GM19238 (cell line): ENCODE measurements around the gene CEP128.
"Not testable (repeated sequence)": the region's sequence is repeated elsewhere in the genome, so short reads cannot be mapped to it uniquely, and the experiment has no call there.

ENCODE experiments used
- DNase-seq: peaks from one replicate; pipeline ENCODE4 v3.0.0; 2011; ENCODE audit warnings: low spot score; ENCODE audit not compliant: insufficient read length

The CEP128 gene

DNA sequence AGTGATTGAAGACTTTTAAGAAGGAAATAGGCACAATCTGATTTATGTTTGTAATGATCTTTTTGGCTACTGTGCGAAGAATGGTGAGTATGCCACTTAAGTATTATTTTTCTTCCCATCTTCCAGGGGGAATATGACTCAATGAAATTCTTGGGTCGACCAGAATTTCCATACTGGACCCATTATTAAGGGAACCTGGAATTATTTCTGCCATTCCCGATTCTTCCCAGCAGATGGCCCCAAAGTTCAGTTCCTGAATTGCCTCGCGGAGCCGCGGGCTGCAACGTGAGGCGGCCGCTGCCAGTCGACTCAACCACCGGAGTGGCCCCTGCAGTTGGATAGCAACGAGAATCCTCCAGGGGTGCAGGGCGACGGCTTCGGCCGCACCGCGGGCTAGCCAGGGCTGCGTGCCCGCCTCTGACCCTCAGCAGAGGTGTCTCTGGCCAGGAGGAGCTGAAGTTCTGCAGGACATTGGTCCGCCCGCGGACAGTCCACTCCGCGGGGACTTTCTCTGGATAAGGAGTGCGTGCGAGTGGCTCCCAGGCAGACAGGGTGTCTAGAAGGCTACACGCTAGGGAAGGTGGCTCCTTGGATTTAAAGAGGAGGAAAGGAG lies 13.3 kb upstream of the CEP128 start:
- DNase-seq: peak; percentile 34

DNA sequence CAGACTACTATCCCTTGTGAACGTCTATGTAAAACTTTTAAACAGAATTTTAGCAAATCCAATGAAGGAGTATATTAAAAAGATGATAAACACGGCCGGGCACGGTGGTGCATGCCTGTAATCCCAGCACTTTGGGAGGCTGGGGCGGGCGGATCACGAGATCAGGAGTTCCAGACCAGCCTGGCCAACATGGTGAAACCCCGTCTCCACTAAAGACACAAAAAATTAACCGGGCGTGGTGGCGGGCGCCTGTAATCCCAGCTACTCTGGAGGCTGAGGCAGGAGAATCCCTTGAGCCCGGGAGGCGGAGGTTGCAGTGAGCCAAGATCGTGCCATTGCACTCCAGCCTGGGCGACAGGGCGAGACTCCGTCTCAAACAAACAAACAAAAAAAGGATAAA lies 11.7 kb upstream of the CEP128 start:
- DNase-seq: not testable (repeated sequence)

DNA sequence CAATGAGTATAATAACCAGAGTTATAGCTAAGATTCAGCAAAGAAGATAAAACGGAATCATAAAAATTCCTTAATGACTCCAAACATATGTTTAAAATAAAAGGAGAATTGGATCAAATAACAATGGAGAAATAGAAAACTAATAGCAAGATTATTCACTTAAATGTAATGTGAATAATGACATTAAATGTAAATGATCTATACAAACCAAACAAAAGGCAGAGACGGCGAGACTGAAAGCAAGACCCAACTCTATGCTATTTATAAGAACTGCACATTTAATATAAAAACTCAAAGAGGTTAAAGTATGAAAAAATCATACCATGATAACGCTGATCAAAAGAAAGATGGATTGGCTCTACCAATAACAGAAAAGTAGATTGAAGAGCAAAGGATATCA lies 10.0 kb upstream of the CEP128 start:
- DNase-seq: no peak

DNA sequence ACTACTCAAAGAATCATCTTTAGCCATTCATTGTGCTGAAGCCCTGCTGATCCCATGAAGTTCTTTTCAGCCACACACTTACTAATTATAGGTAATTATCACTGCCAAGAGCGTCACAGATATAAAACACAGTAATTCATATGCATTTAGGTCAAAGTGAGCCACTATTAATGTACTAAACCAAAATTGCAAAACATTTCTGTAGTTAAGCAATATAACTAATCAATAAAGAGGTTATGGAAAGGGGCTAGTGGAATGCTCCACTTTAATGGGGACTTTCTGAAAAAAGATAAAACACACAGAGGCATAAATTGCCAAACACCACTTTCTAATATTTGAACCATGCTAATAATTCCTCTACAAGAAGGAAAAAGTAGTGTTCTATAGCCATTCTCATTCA lies 6.8 kb upstream of the CEP128 start:
- no peak for DNase-seq

DNA sequence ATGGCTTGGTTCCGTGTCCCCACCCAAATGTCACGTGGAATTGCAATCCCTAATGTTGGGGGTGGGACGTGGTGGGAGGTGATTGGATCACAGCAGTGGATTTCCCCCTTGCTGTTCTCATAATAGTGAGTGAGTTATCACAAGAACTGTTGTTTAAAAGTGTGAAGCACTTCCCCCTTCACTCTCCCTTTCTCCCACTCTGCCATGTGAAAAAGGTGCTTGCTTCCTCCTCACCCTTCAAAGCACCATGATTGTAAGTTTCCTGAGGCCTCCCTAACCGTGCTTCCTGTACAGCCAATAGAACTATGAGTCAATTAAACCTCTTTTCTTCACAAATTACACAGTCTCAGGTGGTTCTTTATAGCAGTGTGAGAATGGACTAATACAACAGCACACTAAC lies 5.3 kb upstream of the CEP128 start:
- no peak for DNase-seq

DNA sequence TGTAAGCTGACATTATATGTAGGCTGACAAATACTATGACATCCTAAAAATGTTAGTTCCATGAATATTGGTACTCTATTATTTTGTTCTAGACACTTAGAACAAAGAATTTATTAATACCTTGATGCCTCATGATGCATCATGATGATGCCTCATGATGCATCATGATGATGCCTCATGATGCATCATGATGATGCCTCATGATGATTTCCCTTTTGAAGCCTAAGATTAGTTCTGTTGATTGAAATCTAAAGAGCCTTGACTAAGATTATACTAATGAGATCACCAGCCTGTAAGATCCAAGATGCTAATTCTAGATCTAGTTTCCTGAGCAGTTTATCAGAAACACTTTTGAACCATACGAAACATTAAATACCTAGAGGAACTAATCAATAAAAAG lies 4.6 kb upstream of the CEP128 start:
- no peak for DNase-seq

DNA sequence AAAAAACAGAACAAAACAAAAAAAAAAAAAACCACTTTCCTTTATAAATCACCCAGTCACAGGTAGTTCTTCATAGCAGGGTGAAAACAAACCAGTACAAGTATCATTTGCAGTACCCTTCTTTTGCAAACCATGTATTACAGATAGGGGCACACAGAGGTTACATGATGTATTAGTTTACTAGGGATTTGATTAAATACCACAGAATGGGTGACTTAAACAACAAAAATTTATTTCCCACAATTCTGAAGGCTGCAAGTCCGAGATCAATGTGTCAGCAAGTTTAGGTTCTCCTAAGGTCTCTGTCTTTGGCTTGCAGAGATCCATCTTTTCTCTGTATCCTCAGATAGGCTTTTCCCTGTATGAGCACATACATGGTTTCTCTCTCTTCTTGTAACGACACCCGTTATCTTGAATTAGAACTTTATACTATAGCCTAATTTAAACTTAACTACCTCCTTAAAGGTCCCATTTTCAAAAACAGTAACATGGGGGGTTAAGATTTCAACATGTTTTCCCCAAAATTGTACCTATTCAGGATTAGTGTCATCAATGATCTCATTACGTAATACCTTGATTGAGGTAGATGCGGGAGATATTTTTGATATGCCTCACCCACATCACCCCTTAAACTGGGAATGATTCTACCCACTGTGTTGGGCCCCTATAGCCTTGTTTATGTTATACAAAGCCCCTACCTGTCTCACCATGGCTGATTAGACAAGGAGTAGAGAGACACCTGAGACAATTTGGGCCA lies 3.5 kb upstream of the CEP128 start:
- no peak for DNase-seq

DNA sequence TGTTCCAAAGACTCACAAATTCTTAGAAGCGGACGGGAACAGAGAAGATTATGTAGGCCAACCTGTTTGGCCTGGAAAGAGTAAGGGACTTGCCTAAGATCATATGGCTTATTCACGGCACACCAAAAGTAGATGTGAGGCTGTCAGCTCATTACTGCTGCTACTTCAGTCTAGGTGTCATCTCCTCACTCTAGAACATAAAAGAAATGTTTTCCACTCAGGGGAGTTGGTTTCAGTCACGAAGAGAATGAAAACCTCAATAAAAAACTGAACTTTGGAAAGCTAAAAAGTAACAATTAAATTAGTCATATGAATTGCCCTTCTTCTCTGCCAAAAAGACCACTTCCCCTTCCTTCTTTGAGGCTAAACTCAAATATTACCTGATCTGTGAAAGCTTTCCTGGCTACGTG lies 658 bp upstream of the CEP128 start:
- no peak for DNase-seq

DNA sequence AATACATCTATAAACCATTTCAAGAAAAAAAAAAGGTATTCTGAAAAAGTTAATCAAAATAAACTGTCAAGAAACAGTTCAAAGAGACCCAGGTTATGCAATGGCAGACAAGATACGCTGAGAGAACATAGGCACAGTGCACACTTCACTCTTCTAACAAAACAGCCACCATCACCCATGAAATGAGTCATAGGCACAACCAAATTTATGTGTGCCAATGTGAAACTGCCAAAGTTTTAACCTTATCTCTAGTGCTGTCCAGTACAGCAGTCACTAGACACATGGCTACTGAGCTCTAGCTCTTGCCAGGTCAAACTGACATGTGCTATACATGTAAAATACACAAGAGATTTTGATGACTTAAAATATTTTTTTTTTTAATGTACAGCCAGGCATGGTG lies 1.4 kb downstream of the CEP128 start:
- no peak for DNase-seq

DNA sequence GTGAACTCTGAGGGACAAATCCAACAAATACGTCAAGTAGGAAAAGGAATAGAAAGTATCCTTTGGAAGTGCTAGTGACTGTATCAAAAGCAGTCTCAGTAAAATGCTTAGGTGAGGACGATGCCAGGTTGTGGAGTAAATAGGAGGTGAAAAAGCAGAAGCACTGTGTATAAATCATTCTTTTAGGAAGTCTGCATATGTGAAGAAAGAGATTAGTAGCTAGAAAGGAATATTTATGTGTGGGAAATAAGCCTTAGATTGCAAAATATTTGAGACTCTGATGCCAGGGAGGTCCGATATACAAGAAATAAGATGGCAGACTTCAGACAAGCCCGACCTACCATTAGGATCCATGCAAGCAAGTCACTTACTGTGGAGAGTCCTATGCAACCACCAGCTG lies 7.9 kb downstream of the CEP128 start:
- DNase-seq: no peak

DNA sequence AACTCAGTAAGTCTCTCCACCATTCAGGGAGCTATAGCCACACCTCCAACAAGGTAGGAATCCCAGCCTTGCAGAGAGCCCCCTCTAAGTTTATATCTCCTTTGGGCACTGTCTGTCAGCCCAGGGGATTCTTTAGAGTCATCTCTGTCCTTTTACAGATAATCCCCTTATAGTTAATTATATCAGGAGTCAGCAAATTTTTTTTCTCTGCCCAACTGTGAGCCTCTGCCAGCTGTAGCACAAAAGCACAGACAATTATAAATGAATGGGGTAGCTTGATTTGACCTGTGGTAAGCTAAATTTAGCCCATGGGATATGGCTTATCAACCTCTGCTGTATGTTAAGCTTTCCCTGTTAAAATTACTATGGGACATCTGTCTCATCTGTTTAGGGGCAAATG lies 8.3 kb downstream of the CEP128 start:
- no peak for DNase-seq

DNA sequence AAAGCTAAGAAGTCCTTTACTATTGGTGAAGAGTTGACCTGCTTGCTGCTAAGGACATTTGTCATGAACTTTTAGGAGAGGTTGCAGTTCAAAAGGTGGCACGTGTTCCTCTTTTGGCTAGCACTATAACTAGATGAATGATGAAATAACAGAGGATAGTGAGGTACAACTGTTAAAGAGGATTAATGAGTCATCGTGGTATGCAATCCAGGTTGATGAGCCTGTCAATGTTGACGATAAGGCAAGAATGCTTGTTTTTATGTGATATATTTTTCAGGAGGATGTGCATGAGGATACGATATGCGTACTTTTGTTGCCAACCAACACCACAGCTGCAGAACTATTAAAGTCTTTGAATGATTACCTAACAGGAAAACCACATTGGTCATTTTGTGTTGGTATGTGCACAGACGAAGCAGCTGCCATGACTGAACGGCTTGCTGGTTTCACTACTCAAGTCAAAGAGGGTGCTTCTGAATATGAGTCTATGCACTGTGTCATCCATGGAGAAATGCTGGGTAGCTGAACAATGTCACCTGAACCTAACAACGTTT lies 10.6 kb downstream of the CEP128 start:
- DNase-seq: peak; percentile 27

DNA sequence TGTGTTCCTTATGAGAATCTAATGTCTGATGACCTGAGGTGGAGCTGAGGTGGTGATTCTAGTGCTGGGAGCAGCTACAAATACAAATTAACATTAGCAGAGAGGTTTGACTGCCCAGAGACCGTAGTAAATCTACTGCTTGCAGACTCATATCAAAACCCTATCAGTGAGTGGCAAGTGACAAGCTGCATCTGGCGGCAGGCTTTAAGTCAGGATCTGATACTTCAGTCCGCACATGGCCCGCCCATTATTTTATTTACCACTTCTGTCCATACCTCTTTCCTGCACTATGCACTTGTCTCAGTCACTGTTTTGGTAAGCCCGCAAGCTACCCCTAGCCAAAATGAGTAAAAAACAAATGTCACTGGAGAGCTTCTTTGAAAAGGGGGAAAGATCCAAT lies 11.4 kb downstream of the CEP128 start:
- no peak for DNase-seq

DNA sequence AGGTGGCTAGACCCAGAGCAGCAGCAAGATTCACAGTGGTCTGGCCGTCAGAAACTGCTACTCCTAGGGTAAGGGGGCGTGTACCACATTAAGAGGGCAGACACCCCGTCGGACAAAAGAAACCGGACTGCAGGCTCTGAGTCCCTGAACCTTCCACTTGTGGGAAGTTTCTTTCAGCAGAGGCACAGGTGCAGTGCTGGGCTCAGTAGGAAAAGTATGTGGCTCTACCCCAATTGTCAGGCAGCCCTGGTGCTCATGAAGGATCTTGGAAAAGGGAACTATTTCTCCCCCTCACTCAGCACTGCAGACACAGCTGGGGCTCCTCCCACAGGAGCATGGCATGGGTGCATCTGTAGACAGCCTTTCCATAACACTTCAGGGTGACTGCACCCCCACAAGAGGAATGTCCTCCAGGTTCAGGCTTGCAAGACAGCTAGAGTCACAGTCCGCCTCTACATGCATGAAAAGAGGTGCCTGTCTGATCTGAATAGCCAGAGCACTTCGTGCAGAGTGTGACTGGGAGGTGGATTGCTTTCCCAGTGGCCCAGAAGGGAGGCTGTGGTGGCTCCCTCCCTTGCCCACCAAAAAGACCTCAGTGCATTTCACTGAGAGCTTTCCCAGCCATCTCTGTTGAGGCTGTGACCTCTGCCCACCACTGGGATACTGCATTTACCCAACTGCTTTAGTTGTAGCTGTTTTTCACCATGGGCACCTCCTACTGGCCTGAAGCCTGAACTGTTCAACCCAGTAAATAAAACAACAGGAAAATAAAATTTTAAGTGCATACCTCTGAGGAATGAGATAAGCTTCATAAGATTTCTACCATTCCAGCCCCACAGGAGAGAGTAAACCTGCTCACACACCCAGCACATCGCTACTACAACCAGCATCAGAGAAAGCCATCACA lies 14.2 kb downstream of the CEP128 start:
- no peak for DNase-seq

DNA sequence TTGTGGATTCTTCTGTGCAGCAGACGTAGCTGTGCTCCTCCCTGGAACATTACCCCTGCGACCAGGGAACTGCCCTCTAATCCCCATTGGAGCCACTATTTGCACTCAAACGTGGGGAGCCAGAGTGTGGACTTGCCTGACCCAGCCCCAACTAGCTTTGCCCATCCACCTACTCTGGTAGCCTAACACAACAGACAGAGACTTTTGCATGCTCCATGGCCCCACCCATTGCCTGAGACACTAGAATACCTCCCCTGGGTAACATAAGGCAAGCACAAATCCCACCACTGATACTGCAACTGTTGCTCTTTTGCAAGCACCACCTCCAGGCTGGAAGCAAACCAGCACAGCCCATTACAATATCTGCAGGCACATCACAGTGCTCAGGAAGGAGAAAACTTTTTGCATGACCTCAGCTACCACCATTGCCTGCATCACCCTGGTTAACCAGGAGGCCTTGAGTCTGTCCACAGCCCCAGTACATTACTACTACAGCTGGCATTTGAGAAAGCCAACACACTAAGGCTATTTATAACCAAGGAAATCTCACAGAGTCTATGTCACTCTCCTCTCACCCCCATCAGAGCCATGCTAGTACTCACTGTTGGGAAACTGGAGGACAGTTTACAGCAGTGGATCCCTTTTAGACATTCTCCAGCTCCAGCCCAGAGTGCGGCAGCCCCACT lies 15.0 kb downstream of the CEP128 start:
- DNase-seq: no peak

DNA sequence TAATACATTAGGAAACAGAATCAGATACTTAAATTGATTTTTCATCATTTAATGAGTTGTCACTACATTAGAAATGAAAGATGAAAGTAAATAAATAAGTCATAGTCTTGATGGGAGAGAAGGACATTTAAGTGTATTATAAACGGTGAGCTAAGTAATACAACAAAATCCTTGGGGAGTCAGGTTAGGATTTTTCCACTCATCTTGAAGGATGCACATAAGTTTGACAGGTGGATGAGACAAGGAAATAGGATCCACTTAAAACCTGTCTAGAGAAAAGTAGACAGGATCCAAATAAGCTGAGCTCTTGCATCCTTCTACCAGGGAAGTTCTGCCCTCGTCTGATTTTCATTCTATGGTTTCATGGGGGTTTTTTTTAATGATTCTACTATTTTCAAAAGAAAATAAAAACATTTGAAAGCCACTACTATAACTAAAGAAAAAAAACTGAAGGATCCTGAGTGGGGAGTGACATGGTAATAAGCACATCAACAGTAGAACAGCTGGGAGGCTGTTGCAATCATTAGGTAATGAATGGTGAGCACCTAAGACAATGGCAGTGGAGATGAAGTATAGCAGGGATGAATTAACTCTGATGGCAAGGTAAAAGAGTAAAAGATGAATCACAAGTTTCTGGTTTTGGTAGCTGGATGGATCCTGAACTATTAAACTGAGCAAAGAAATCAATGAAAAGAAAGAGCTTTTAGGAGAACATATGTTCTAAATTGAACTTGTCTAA lies 17.0 kb downstream of the CEP128 start:
- DNase-seq: no peak

DNA sequence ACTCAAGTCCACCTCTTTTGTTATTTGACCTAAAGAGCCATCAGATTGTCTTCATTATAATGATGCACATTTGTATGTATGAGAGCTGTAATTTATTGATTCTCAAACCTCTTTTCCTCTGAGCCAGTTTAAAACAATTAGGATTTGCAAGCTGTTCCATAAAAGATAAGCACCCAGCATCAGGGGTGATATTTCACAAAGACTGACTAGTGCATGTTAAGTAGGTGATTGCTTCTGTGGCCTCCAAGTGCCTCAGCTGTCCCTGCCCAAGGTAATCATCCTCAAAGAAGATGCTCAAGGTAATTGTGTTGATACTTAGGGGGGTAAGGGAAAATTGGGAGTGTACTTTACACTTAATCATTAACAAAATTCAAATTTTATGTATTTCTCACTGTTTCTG lies 18.2 kb downstream of the CEP128 start:
- DNase-seq: no peak

DNA sequence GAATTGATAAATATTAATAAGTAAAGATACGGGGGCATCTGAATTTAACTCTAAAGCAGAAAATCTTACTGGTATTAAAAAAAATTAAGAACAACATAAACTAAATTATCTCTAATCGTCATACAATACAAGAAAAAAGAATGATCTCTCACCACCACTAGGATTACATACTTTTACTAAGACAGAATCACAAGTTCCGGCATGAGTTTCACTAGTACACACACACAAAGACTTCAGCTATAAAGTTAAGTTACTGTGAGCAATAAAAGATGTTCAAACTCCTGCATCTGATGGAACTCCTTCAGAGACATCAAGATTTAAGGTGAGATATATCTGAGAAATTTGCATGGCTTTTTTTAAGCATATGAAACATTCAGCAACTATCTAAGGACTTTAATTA lies 21.9 kb downstream of the CEP128 start:
- DNase-seq: no peak

DNA sequence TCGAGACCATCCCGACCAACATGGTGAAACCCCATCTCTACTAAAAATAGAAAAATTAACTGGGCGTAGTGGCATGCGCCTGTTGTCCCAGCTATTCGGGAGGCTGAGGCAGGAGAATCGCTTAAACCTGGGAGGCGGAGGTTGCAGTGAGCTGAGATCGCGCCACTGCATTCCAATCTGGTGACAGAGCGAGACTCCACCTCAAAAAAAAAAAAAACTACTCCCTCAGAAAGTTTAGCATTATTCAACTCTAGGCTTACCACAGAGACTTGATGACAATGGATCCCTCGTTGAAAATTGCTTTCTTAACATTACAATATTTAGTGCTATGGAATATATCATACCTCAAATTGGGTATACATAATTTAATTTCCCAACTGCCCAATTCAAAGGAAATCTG lies 29.5 kb downstream of the CEP128 start:
- not testable (repeated sequence) for DNase-seq

DNA sequence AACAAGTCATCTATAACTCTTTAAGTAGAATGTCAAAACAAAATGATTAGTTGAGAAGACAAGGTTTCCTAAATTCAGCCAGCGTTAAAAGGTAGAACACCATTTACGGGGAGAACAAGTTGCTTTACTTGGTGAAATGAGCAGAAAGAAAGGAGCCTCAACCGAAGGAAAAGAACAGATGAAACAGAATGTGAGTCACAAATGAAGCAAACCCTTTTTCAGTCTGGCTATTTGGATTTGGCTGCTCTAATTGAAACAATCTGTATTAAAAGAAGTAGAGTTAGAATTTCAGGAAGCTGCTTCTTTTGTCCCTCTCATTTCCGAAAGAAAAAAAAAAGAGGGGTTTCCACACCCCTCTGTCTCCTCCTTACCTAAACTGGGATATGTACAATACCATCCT lies 34.6 kb downstream of the CEP128 start:
- no peak for DNase-seq

DNA sequence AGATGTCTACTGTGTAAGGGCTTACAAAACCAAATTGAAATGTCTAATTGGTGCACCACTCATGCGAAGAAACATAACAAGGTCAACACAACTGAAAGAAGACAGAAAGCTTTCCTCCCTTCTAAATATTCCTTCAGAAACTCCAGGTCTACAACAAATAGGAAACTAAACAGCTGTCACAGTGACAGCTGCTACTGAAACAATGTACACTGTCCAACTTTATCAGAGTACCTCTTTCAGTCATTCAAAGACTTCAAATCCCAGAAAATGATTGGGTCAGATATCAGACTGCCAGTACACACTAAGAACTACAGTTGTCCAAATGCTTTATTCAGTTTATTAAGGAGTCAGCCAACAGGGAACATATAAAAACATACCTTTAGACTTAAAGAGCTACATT lies 35.2 kb downstream of the CEP128 start:
- DNase-seq: no peak
